Large intestine (tissue), 3 donors: ENCODE results near the gene SNW1. TPM values are rescaled to one million over a fixed set of nuclear protein-coding genes. Genes with fewer than 3 reads are reported as not detected.
A peak's percentile ranks its signal among the peaks of the same experiment; 100 is the strongest.
"Not testable (repeated sequence)": the region's sequence is repeated elsewhere in the genome, so short reads cannot be mapped to it uniquely, and the experiment has no call there.

ENCODE experiments used
- DNase-seq, 2 donors: peaks; one replicate each; pipeline versions ENCODE4 v3.0.0 to v3.0.0-alpha.2; 2013
- H3K27ac ChIP-seq: one replicate; pipeline ENCODE4 v1.5.1; 2013; ENCODE audit warnings: low read length
- H3K27me3 ChIP-seq: 2 replicates; pipeline ENCODE4 v1.6.1; 2013; ENCODE audit warnings: low read length; ENCODE audit not compliant: control insufficient read depth, insufficient read depth
- H3K36me3 ChIP-seq: 2 replicates; pipeline ENCODE4 v1.6.1; 2013; ENCODE audit warnings: low read length; ENCODE audit not compliant: control insufficient read depth, insufficient read depth
- H3K4me1 ChIP-seq: one replicate; pipeline ENCODE4 v1.6.1; 2013; ENCODE audit warnings: low read length; ENCODE audit not compliant: control insufficient read depth, insufficient read depth
- H3K4me3 ChIP-seq: one replicate; pipeline ENCODE4 v1.5.1; 2013; ENCODE audit warnings: low read length
- H3K9me3 ChIP-seq: one replicate; pipeline ENCODE4 v1.6.1; 2013; ENCODE audit warnings: mild to moderate bottlenecking, low read depth, low read length, moderate library complexity; ENCODE audit not compliant: control insufficient read depth
- WGBS: methylation state at CpG from one replicate; pipeline ENCODE4 v1.1.5; 2013; ENCODE audit warnings: low lambda C conversion rate; ENCODE audit not compliant: insufficient coverage; 5-methylcytosine and 5-hydroxymethylcytosine counted together
- polyA plus RNA-seq: library from polyadenylated mRNA; unstranded; fragments of 120-200 nt; gene quantifications from one replicate; pipeline ENCODE4 v1.2.1, GENCODE V29; 2013

The SNW1 gene
- polyA plus RNA-seq, 1 donor = 65.3 TPM

DNA sequence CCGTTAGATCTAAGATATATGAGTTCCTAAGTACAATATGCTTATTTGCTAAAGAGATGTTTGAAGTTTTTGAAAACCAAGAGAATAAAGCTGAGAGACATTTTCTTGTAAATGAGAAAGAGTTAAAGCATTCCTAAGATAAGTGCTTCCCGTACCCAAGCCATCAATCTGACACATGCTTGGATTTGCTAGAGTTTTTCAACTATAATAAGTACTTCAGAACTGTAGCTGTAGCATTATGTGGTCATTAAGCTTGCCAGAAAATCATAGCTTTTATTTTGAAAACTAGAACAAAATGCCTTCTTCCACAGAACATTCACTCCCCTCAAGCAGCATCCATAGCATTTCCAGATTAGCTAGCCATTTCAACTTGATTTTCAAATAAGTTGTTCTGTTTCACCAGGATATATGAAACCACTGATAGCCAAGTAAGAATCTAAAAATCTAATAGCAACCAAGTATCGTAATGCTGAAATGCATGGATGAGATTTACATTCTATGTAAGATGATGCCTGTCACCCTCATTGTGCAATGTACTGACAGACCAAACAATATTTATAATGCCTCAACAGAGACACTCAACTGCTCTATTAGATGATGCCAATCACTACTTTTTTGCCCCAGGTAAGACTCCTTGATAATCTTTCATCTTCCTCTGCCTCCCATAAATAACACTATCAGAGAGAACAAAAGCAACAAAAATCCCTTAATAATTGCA, 8.0 kb downstream of the SNW1 start:
- no peaks in the 10 kb centered on the region for H3K4me1 ChIP-seq
- H3K36me3 ChIP-seq = peaks cover 55% of the 10 kb centered on the region
- WGBS = 90% methylated on average over 2 of the region's 3 CpGs
- no peaks in the 10 kb centered on the region for H3K27me3 ChIP-seq
- DNase-seq = no peak
- no peak overlapping the region for H3K4me3 ChIP-seq
- no peak overlapping the region for H3K27ac ChIP-seq
- no peaks in the 10 kb centered on the region for H3K9me3 ChIP-seq

DNA sequence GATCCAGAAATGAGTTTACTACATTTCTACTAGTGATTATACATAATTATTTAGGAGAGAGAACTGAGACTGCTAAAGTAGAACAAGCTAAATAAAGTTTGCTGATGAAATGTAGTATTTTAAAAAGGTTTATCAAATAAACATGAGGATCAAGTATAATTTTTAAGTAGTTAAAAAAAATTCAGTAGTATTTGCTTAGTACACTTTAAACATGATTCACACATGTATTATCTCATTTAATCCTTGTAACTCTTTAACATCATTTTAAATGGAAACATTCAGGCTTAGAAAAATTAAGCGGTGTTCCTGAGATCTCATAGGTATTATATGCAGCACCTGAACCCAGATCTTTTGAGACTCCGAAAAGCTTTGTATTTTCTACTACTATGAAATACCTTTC, 8.7 kb downstream of the SNW1 start:
- no peaks in the 10 kb centered on the region for H3K4me1 ChIP-seq
- 100% methylated on average over 2 of the region's 2 CpGs for WGBS
- DNase-seq = no peak
- H3K27me3 ChIP-seq = no peaks in the 10 kb centered on the region
- peaks cover 3% of the 10 kb centered on the region for H3K9me3 ChIP-seq
- no peak overlapping the region for H3K27ac ChIP-seq
- peaks cover 57% of the 10 kb centered on the region for H3K36me3 ChIP-seq
- H3K4me3 ChIP-seq = no peak overlapping the region

DNA sequence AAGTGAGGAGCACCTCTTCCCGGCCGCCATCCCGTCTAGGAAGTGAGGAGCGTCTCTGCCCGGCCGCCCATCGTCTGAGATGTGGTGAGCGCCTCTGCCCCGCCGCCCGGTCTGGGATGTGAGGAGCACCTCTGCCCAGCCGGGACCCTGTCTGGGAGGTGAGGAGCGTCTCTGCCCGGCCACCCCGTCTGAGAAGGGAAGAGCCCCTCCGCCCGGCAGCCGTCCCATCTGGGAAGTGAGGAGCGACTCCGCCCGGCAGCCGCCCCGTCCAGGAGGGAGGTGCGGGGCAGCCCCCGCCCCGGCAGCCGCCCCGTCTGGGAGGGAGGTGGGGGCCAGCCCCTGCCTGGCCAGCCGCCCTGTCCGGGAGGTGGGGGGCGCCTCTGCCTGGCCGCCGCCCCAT, 13.5 kb downstream of the SNW1 start:
- H3K9me3 ChIP-seq, H3K27me3 ChIP-seq, H3K4me1 ChIP-seq, DNase-seq, H3K4me3 ChIP-seq, H3K27ac ChIP-seq: not testable (repeated sequence)
- no CpG with 5 or more reads among the region's 33 CpGs for WGBS
- peaks cover 45% of the 10 kb centered on the region for H3K36me3 ChIP-seq

DNA sequence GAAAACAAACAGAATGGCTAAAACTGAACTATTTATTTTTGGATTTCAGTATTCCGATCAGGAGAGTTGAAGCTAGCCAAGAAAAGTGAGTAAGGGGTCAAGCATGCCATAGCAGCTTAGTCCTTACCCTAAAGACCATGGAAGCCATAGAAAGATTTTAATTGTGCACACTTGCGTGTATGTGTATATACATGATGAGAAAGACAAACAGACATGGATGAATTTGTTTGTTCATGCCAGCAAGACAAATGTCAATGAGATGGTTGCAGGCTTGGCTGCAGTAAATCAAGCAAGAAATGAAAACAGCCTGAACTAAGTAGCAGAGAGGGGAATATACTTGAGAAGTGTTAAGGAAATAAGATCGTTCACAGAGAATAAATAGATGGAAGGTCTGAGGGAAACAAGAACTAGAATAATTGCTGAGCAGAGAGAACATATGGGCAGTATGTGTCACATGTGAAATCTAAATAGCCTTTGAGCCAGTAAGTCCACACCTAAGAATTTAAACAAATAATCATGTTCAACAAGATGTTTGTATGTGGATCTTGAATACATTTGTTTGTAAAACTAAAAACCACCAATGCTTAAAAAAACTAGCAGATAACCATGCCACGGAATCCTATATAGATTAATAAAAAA, 14.8 kb downstream of the SNW1 start:
- whole genome bisulfite sequencing = 90% methylated on average over 3 of the region's 4 CpGs
- no peak overlapping the region for H3K27ac ChIP-seq
- H3K9me3 ChIP-seq = peaks cover 3% of the 10 kb centered on the region
- peaks cover 38% of the 10 kb centered on the region for H3K36me3 ChIP-seq
- H3K4me1 ChIP-seq = no peaks in the 10 kb centered on the region
- no peak overlapping the region for H3K4me3 ChIP-seq
- no peak for DNase-seq
- no peaks in the 10 kb centered on the region for H3K27me3 ChIP-seq

DNA sequence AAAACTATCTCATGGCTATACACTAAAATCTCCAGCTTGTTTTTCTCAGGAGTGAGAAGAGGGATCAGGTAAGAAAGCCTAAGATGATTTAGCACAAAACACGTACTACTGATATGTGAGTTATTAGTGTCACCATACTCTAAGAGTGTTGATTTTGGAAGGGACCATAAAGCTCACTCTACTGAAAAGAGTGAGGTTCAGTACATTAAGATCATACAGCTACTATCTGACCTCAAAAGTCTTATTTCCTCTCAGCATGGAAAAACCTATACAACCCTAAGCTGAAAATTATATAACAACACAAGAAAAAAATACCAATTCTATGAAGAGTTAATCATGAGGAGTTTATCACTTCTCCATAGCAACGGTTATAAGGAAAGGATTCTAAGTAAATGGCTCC, 19.5 kb downstream of the SNW1 start:
- DNase-seq = no peak
- H3K36me3 ChIP-seq = peaks cover 33% of the 10 kb centered on the region
- no peaks in the 10 kb centered on the region for H3K4me1 ChIP-seq
- no peak overlapping the region for H3K27ac ChIP-seq
- H3K27me3 ChIP-seq = no peaks in the 10 kb centered on the region
- 86% methylated on average over 2 of the region's 2 CpGs for WGBS
- H3K4me3 ChIP-seq = no peak overlapping the region
- H3K9me3 ChIP-seq = no peaks in the 10 kb centered on the region

DNA sequence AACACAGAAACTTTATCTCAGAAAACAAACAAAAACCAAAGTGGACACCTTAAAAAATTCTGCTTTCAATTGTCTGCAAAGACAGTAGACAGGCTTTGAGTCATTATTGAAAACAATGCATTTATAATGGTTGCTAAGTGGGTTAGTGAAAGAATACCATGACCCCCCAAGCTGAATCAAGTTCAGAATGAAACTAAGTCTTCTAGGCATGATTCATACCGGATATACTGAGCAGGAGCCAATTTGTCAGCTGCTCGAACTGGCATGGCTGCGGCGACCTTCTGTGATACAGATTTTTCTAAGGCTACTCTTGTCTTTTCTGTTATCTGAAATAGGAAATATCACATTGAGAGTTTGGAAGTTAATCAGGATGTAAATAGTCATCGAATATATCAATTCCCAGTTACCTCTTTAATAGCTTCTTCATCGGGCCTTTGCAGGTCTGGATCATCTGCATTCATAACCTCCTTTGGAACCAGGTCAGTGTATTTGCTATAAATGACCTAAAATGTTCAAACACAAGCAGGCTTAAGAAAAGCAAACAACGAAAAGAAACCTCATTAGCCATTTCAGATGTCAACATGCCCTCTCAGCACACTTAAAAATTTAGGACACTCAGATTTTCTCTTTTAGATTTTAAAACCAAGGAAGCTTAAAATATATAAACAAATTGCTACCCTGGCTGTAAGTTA, 22.3 kb downstream of the SNW1 start:
- no peaks in the 10 kb centered on the region for H3K4me1 ChIP-seq
- no peak overlapping the region for H3K27ac ChIP-seq
- H3K36me3 ChIP-seq = peaks cover 38% of the 10 kb centered on the region
- no peak for DNase-seq
- no peaks in the 10 kb centered on the region for H3K9me3 ChIP-seq
- no peak overlapping the region for H3K4me3 ChIP-seq
- 80% methylated on average over 1 of the region's 7 CpGs for WGBS
- H3K27me3 ChIP-seq = no peaks in the 10 kb centered on the region

DNA sequence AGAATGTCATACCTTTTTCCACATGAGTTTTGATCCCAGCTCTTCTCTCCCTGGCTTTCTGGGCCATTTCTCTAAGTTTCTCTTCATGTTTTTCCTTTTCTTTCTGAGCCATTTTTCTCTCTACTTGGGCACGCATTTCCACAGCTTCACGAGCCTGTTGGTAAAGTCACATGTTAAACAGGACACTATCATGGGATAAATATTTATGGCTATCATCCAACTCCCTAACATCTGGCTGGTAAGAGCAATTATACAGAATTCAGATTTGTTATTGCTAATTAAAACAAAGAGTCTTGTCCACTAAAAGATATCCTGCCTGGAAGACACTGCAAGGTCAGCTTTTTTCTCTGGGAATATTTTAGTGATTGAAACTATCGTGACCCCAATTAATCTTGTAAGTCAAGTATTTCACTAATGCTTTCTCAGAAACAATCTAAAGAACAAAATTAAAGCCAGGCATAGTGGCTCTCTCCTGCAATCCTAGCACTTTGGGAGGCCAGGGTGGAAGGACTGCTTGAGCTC, 29.9 kb downstream of the SNW1 start:
- H3K27ac ChIP-seq = no peak overlapping the region
- H3K4me3 ChIP-seq = no peak overlapping the region
- H3K27me3 ChIP-seq = no peaks in the 10 kb centered on the region
- H3K36me3 ChIP-seq = peaks cover 75% of the 10 kb centered on the region
- H3K4me1 ChIP-seq = no peaks in the 10 kb centered on the region
- H3K9me3 ChIP-seq = no peaks in the 10 kb centered on the region
- no peak for DNase-seq
- WGBS = 100% methylated on average over 1 of the region's 3 CpGs

DNA sequence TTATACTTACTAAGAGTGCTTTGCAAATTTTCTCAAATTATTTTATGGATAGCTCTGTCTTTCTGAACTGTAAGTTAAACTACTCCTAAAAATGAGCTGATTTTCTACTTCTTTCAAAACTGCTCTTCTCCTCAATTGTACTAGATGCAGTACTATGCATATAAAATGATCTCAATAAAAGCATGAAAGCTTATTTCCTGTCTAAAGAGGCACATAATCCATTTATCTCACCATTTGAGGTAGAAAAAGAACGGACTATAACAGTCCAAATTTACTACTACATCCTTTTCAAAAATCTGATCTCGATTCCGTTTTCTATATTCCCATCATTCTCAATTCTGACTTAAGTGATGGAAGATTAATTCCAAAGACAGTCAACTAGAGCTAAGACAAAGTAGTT, 38.7 kb downstream of the SNW1 start:
- Histone ChIP-seq H3K4me3 (no peak overlapping the region), H3K27me3 (no peaks in the 10 kb centered on the region), H3K27ac (no peak overlapping the region), H3K4me1 (no peaks in the 10 kb centered on the region), H3K36me3 (peaks cover 73% of the 10 kb centered on the region), H3K9me3 (no peaks in the 10 kb centered on the region)
- no peak for DNase-seq
- WGBS = 100% methylated on average over 2 of the region's 3 CpGs

DNA sequence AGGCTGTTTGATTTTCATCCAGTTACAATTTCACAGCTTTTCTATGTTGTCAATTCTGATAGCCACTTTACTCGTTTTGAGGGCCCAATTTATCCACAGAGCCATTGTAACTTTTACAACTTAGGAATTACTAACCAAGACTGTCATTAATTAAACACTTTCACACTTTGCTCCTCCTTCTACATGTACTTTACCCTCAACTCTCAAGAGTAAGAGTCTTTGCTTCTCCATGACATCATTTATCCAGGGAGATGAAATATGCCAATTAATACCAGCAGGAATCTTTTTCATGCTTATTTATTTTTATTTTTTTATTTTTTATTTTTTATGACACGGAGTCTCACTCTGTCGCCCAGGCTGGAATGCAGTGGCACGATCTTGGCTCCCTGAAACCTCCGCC, 39.5 kb downstream of the SNW1 start:
- DNase-seq = peak in 1 of 2 donors; percentile 8
- H3K4me3 ChIP-seq = no peak overlapping the region
- H3K36me3 ChIP-seq = peaks cover 74% of the 10 kb centered on the region
- no peaks in the 10 kb centered on the region for H3K4me1 ChIP-seq
- no peaks in the 10 kb centered on the region for H3K9me3 ChIP-seq
- no peak overlapping the region for H3K27ac ChIP-seq
- 79% methylated on average over 4 of the region's 5 CpGs for WGBS
- no peaks in the 10 kb centered on the region for H3K27me3 ChIP-seq

DNA sequence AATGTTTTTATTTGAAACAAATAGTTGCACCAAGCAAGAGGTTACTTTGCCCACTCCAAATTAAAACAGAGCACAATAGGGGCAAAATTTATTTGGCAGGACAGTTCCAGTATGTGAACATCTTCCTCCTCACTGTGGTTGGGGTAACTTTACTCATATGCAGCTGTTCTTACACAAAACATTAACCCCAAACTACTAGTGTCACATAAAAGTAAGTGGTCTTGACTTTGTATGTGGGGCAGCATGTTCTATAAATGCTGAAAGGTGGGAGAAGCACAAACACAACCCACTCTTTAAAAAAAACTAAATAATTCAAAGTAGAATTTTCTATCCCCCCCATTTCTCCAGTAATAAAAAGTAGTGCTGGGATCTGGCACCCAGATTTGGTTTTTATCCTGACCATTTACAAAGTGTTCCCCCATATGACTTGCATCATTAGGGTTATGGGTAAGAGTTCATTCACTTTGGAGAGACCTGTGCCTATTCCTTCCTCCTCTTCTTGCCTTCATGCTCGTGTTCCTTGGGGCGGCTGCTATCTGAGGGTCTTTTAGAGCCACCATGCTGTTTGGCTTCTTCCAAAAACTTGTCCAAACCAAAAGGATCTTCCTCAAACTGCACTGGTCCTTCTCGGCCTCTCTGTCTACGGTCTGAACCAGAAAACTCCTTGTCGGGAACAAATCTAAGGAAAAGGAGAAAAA, 43.2 kb downstream of the SNW1 start:
- Histone ChIP-seq H3K4me3 (no peak overlapping the region), H3K36me3 (peaks cover 71% of the 10 kb centered on the region), H3K4me1 (no peaks in the 10 kb centered on the region), H3K9me3 (no peaks in the 10 kb centered on the region), H3K27me3 (no peaks in the 10 kb centered on the region), H3K27ac (no peak overlapping the region)
- WGBS = no CpG with 5 or more reads among the region's 5 CpGs
- no peak for DNase-seq
